ENCODE results near the gene TBC1D21. TPM values are rescaled to one million over a fixed set of nuclear protein-coding genes. Genes with fewer than 3 reads are reported as not detected.

The TBC1D21 gene
- total RNA-seq, 1 experiment from 2014 or later, result not detected

DNA sequence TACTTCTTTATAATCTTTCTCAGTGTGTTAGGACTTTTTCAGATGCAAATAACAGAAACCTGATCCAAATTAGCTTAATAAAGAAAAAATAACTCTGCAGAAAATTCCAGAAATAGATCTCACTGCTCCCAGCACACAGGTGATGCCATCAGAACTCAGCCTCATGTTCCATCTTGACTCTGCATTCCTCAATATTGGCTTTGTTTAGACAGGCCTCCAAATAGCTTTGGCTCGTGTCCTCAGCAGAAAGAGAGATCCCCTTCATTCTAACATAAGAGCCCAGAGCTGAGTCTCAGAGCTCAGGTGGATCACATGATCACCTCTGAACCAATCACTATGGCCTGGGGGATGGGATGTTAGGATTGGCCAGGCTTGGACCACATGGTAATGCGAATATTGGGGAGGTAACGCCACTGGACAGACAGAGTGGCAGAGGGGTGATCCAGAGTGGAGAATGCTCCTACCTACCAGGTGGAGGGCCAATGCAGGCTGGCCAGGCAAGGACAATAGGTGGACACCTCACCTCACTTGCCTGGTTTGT, 46.6 kb upstream of the TBC1D21 start:
- Histone ChIP-seq H3K18ac (ENCODE audit: insufficient read length, low read depth, low read length) (no peak overlapping the region), H4K20me1 (ENCODE audit: control insufficient read depth, insufficient read depth, insufficient read length) (peaks cover under 1% of the 10 kb centered on the region), H3T11ph (ENCODE audit: low read length) (no peak overlapping the region), H3K27me3 (ENCODE audit: insufficient read depth, low read length) (no peaks in the 10 kb centered on the region), H2BK12ac (ENCODE audit: insufficient read length, low read depth, low read length) (no peak overlapping the region), H3K4me1 (ENCODE audit: insufficient read depth, low read length) (no peaks in the 10 kb centered on the region), H3K9me3 (ENCODE audit: control insufficient read depth, low read depth, low read length) (no peaks in the 10 kb centered on the region), H2BK5ac (ENCODE audit: insufficient read length, low read length) (no peak overlapping the region), H2BK15ac (ENCODE audit: low read depth, low read length) (no peak overlapping the region), H4K91ac (ENCODE audit: insufficient read length, low read depth, low read length) (no peak overlapping the region), H3K79me2 (ENCODE audit: insufficient read depth, low read length) (no peaks in the 10 kb centered on the region), H2AK5ac (ENCODE audit: insufficient read length, low read length) (no peak overlapping the region), H2BK120ac (ENCODE audit: low read depth, low read length, poor library complexity, severe bottlenecking) (no peak overlapping the region), H2BK20ac (ENCODE audit: low read depth, low read length, poor library complexity, severe bottlenecking) (no peak overlapping the region), H3K9ac (ENCODE audit: extremely low read depth, insufficient read length, low read length) (no peak overlapping the region), H3K27ac (ENCODE audit: insufficient read length, low read depth, low read length) (no peak overlapping the region), H3K4me2 (ENCODE audit: insufficient read depth, insufficient read length, low read length) (no peak overlapping the region), H3K23ac (ENCODE audit: insufficient read length, low read depth, low read length) (no peak overlapping the region), H2AFZ (ENCODE audit: low read length) (no peak overlapping the region), H4K8ac (replicated peaks; ENCODE audit: insufficient read length, low read depth, low read length) (no peak overlapping the region), H3K56ac (ENCODE audit: insufficient read length, low read depth, low read length) (no peak overlapping the region), H3K4ac (ENCODE audit: low read depth, low read length) (no peak overlapping the region), H3K79me1 (ENCODE audit: insufficient read depth, low read depth, low read length, poor library complexity, severe bottlenecking) (no peaks in the 10 kb centered on the region), H3K23me2 (ENCODE audit: insufficient read length, low read depth, low read length, poor library complexity, severe bottlenecking) (no peaks in the 10 kb centered on the region), H3K14ac (ENCODE audit: insufficient read depth, low read length) (no peak overlapping the region), H4K5ac (ENCODE audit: insufficient read length, low read depth, low read length) (no peak overlapping the region)
- TF ChIP-seq, protein P1, sequence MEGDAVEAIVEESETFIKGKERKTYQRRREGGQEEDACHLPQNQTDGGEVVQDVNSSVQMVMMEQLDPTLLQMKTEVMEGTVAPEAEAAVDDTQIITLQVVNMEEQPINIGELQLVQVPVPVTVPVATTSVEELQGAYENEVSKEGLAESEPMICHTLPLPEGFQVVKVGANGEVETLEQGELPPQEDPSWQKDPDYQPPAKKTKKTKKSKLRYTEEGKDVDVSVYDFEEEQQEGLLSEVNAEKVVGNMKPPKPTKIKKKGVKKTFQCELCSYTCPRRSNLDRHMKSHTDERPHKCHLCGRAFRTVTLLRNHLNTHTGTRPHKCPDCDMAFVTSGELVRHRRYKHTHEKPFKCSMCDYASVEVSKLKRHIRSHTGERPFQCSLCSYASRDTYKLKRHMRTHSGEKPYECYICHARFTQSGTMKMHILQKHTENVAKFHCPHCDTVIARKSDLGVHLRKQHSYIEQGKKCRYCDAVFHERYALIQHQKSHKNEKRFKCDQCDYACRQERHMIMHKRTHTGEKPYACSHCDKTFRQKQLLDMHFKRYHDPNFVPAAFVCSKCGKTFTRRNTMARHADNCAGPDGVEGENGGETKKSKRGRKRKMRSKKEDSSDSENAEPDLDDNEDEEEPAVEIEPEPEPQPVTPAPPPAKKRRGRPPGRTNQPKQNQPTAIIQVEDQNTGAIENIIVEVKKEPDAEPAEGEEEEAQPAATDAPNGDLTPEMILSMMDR (conservative IDR thresholded peaks at IDR 0.05), result no peak
- Mint-ChIP-seq H3K27ac (no peak overlapping the region), H3K9me3 (no peaks in the 10 kb centered on the region), H3K27me3 (ENCODE audit: low read depth) (peaks cover 6% of the 10 kb centered on the region), H3K36me3 (ENCODE audit: insufficient read depth in 1 of 3, low read depth in 3 of 3) (no peaks in the 10 kb centered on the region), H3K4me1 (peaks cover 0 to 2% of the 10 kb centered on the region in 2 experiments; a peak in 1 of 4 replicates), H3K4me3 (no peak overlapping the region)
- WGBS (ENCODE audit: extremely low coverage, insufficient read length, low lambda C conversion rate), result no CpG with 5 or more reads among the region's 3 CpGs
- DNase-seq, result no peak

Data from H9 (cell line).